IMR-90 (cell line): ENCODE measurements around the gene ALPI. TPM values are rescaled to one million over a fixed set of nuclear protein-coding genes. Genes with fewer than 3 reads are reported as not detected.

Experiments
- ATAC-seq: fragments of 200-7000 bp; cut with Tn5 transposase; 2 replicates; pipeline ENCODE4 v1.9.1; 2020; ENCODE audit warnings: low read depth, mild to moderate bottlenecking, moderate library complexity
- BruUV-seq: library from RNA; stranded (reverse); fragments of 400-500 nt; replicated peaks from 2 replicates; lab custom pipeline; 2021; lab: Mats Ljungman, UMichigan
- CTCF ChIA-PET: fragments of 300-600 bp; formaldehyde crosslinking; extraction: SDS; loops from one replicate; lab custom pipeline; 2021; ENCODE audit warnings: antibody characterized with exemption; lab: Yijun Ruan, JAX
- POLR2A ChIA-PET: fragments of 300-600 bp; sonication (Branson Sonifier 250); formaldehyde crosslinking; loops from one replicate; lab custom pipeline; 2022; ENCODE audit warnings: antibody characterized with exemption; ENCODE audit not compliant: unreplicated experiment; lab: Charles Lee
- DNase-seq: peaks from one replicate; pipeline ENCODE4 v3.0.0; 2013
- H2AFZ ChIP-seq: replicated peaks from 2 replicates; pipeline ENCODE3; 2013; ENCODE audit warnings: low read length, mild to moderate bottlenecking; ENCODE audit not compliant: poor library complexity
- H2AK5ac ChIP-seq: 2 replicates; pipeline ENCODE4 v1.6.1; 2013; ENCODE audit warnings: low read depth, low read length, inconsistent platforms
- H2AK9ac ChIP-seq: replicated peaks from 2 replicates; pipeline ENCODE3; 2013; ENCODE audit warnings: mild to moderate bottlenecking, low read depth, low read length, moderate library complexity; ENCODE audit not compliant: poor library complexity
- H2BK120ac ChIP-seq: 2 replicates; pipeline ENCODE4 v1.6.1; 2013; ENCODE audit warnings: low read depth, low read length, inconsistent platforms
- H2BK15ac ChIP-seq: 3 replicates; pipeline ENCODE4 v1.6.1; 2013; ENCODE audit warnings: low read depth, low read length, inconsistent platforms
- H2BK20ac ChIP-seq: 2 replicates; pipeline ENCODE4 v1.6.1; 2013; ENCODE audit warnings: low read depth, mild to moderate bottlenecking, inconsistent platforms, low read length, moderate library complexity
- H2BK5ac ChIP-seq: 2 replicates; pipeline ENCODE4 v1.6.1; 2013; ENCODE audit warnings: mild to moderate bottlenecking, low read depth, low read length, inconsistent platforms; ENCODE audit not compliant: poor library complexity, severe bottlenecking
- H3K14ac ChIP-seq: replicated peaks from 2 replicates; pipeline ENCODE4 v1.6.1; 2013; ENCODE audit warnings: low read depth, low read length, inconsistent platforms
- H3K18ac ChIP-seq: 2 replicates; pipeline ENCODE4 v1.6.1; 2013; ENCODE audit warnings: low read depth, low read length, control low read depth
- H3K23ac ChIP-seq: 2 replicates; pipeline ENCODE4 v1.6.1; 2013; ENCODE audit warnings: low read depth, low read length, inconsistent platforms
- H3K27ac ChIP-seq: 2 replicates; pipeline ENCODE4 v1.5.1; 2013; ENCODE audit warnings: mild to moderate bottlenecking, control low read depth, low read length; ENCODE audit not compliant: insufficient read depth
- H3K27me3 ChIP-seq: 2 replicates; pipeline ENCODE4 v1.6.1; 2013; ENCODE audit warnings: low read length; ENCODE audit not compliant: control insufficient read depth, insufficient read depth
- H3K36me3 ChIP-seq: 2 replicates; pipeline ENCODE4 v1.6.1; 2013; ENCODE audit warnings: low read length, mixed read lengths; ENCODE audit not compliant: control insufficient read depth, insufficient read depth
- H3K4ac ChIP-seq: 2 replicates; pipeline ENCODE4 v1.6.1; 2013; ENCODE audit warnings: low read depth, low read length, inconsistent platforms
- H3K4me1 ChIP-seq: 2 replicates; pipeline ENCODE4 v1.6.1; 2013; ENCODE audit warnings: low read length, mixed read lengths; ENCODE audit not compliant: control insufficient read depth, insufficient read depth
- H3K4me2 ChIP-seq: 2 replicates; pipeline ENCODE4 v1.6.1; 2013; ENCODE audit warnings: low read depth, mild to moderate bottlenecking, control low read depth, low read length, moderate library complexity
- H3K4me3 ChIP-seq: 2 replicates; pipeline ENCODE4 v1.5.1; 2013; ENCODE audit warnings: low read depth, mild to moderate bottlenecking, control low read depth, low read length, moderate library complexity; ENCODE audit not compliant: insufficient read depth
- H3K56ac ChIP-seq: 2 replicates; pipeline ENCODE4 v1.6.1; 2013; ENCODE audit warnings: low read length, inconsistent platforms; ENCODE audit not compliant: insufficient read depth; ENCODE audit errors: extremely low read depth
- H3K79me1 ChIP-seq, 2 experiments: 2 replicates each; pipeline ENCODE4 v1.6.1; 2013; ENCODE audit warnings: low read length in 2 of 2, inconsistent platforms in 1 of 2, low read depth in 1 of 2
- H3K9ac ChIP-seq: 2 replicates; pipeline ENCODE4 v1.6.1; 2013; ENCODE audit warnings: low read depth, low read length, control low read depth
- H3K9me1 ChIP-seq: 2 replicates; pipeline ENCODE4 v1.6.1; 2013; ENCODE audit warnings: low read length, inconsistent platforms; ENCODE audit not compliant: insufficient read depth
- H3K9me3 ChIP-seq: 2 replicates; pipeline ENCODE4 v1.6.1; 2013; ENCODE audit warnings: low read length; ENCODE audit not compliant: control insufficient read depth, insufficient read depth
- H4K20me1 ChIP-seq: 2 replicates; pipeline ENCODE4 v1.6.1; 2013; ENCODE audit warnings: low read length, inconsistent platforms; ENCODE audit not compliant: insufficient read depth
- H4K5ac ChIP-seq: 2 replicates; pipeline ENCODE4 v1.6.1; 2013; ENCODE audit warnings: mild to moderate bottlenecking, low read depth, low read length, control low read depth
- H4K8ac ChIP-seq, 2 experiments: 2 replicates each; pipeline ENCODE4 v1.6.1; 2013; ENCODE audit warnings: low read depth in 2 of 2, low read length in 2 of 2, control low read depth in 1 of 2, inconsistent platforms in 1 of 2
- H4K91ac ChIP-seq: 2 replicates; pipeline ENCODE4 v1.6.1; 2013; ENCODE audit warnings: low read depth, low read length, inconsistent platforms; ENCODE audit not compliant: insufficient read depth
- BHLHE40 ChIP-seq: fragments of 150-350 bp; IDR thresholded peaks from 2 replicates; pipeline ENCODE4 v1.6.1; 2016; ENCODE audit warnings: mild to moderate bottlenecking, low read depth, low read length
- FOS ChIP-seq: fragments of 150-350 bp; IDR thresholded peaks from 2 replicates; pipeline ENCODE4 v1.6.1; 2016; ENCODE audit warnings: low read depth, low read length
- MAFK ChIP-seq: IDR thresholded peaks from 2 replicates; pipeline ENCODE4 v1.6.1; 2012; ENCODE audit warnings: low read depth, low read length, improper control_type of control experiment
- MXI1 ChIP-seq: IDR thresholded peaks from 2 replicates; pipeline ENCODE4 v1.6.1; 2012; ENCODE audit warnings: low read depth, mild to moderate bottlenecking, low read length, moderate library complexity, borderline replicate concordance
- NFE2L2 ChIP-seq: fragments of 150-350 bp; IDR thresholded peaks from 2 replicates; pipeline ENCODE4 v1.6.1; 2016; ENCODE audit warnings: low read depth, mild to moderate bottlenecking, low read length
- RFX5 ChIP-seq: IDR thresholded peaks from 2 replicates; pipeline ENCODE4 v1.8.0; 2012; ENCODE audit warnings: low read depth, mild to moderate bottlenecking, low read length, moderate library complexity
- WGBS, 2 experiments: methylation state at CpG; one replicate each; pipeline versions ENCODE4 v1.1.5 to v1.1.7; 2013; ENCODE audit warnings: missing lambda C conversion rate in 2 of 2; ENCODE audit not compliant: insufficient read length in 1 of 2; ENCODE audit errors: extremely low coverage in 2 of 2; 5-methylcytosine and 5-hydroxymethylcytosine counted together
- dilution Hi-C: fragments of 300-500 bp; cut with HindIII; formaldehyde crosslinking; loops from one replicate; pipeline ENCODE4 v1.14.3; 2018; ENCODE audit warnings: low sequenced_read_pairs; ENCODE audit not compliant: unreplicated experiment
- in situ Hi-C: fragments of 300-500 bp; cut with MboI; formaldehyde crosslinking; loops from 3 replicates; pipeline ENCODE4 v1.14.3; 2019; ENCODE audit warnings: low sequenced_read_pairs, inconsistent platforms, mixed read lengths
- intact Hi-C: fragments of 100-400 bp; cut with micrococcal nuclease; formaldehyde crosslinking; loops from 2 replicates; pipeline ENCODE4 v1.10.0; 2022
- polyA plus RNA-seq, 3 experiments: library from polyadenylated mRNA; depleted of rRNA; stranded (reverse); fragments of >200 nt; gene quantifications; 2 replicates each; pipeline ENCODE4 v1.2.3, GENCODE V29; 2012; ENCODE audit warnings: low replicate concordance in 1 of 3
- total RNA-seq: library from RNA; depleted of rRNA; stranded (reverse); fragments of >200 nt; gene quantifications from 2 replicates; pipeline ENCODE4 v1.2.3, GENCODE V29; 2012

The ALPI gene
- total and polyA plus RNA-seq, 2 of the 4 experiments (the other 2 are of a cell fraction), result not detected

GRCh38 chr2:232447638-232448303 is 8.2 kb upstream of the ALPI start:
- Histone ChIP-seq H2AFZ (no peak overlapping the region), H3K14ac (no peak overlapping the region), H2BK15ac (no peak overlapping the region), H3K4me2 (no peak overlapping the region), H3K27me3 (peaks cover 9% of the 10 kb centered on the region), H3K4me1 (no peaks in the 10 kb centered on the region), H3K56ac (no peak overlapping the region), H4K5ac (no peak overlapping the region), H3K4me3 (no peak overlapping the region), H2BK120ac (no peak overlapping the region), H3K9ac (no peak overlapping the region), H4K8ac (no peak overlapping the region), H3K18ac (no peak overlapping the region), H3K27ac (no peak overlapping the region), H3K79me1 (no peaks in the 10 kb centered on the region), H3K36me3 (no peaks in the 10 kb centered on the region), H3K9me3 (no peaks in the 10 kb centered on the region), H4K20me1 (no peaks in the 10 kb centered on the region), H4K91ac (no peak overlapping the region), H3K23ac (no peak overlapping the region), H2AK9ac (no peak overlapping the region), H2AK5ac (no peak overlapping the region), H2BK5ac (no peak overlapping the region), H3K4ac (no peak overlapping the region), H2BK20ac (no peak overlapping the region), H3K9me1 (no peaks in the 10 kb centered on the region)
- DNase-seq (no peak), ATAC-seq (no peak)
- in situ Hi-C loops (no loop called here), intact Hi-C loops (loop anchor here (1.0 kb wide), 1 partner anchor 75 kb away; no protein-coding TSS in a partner anchor), dilution Hi-C loops (no loop called here)
- ChIA-PET CTCF (interaction anchor here (1.4 kb wide), 1 partner anchor 548 kb away, joined by 4 read pairs; no protein-coding TSS in a partner anchor), POLR2A (no interaction called here)
- WGBS, 2 experiments, result 50% methylated on average over 4 of the region's 18 CpGs; no CpG with 5 or more reads in 1 of the 2 experiments
- BruUV-seq, result no TSS peak
- TF ChIP-seq MXI1 (no peak), MAFK (no peak), FOS (no peak), NFE2L2 (no peak), BHLHE40 (no peak), RFX5 (no peak)
